ENCODE data around the gene SHQ1. TPM values are rescaled to one million over a fixed set of nuclear protein-coding genes. Genes with fewer than 3 reads are reported as not detected.
"Not testable (repeated sequence)": the region's sequence is repeated elsewhere in the genome, so short reads cannot be mapped to it uniquely, and the experiment has no call there.

Gene SHQ1
- total RNA-seq, 1 experiment from 2014 or later = 28.9 TPM

DNA sequence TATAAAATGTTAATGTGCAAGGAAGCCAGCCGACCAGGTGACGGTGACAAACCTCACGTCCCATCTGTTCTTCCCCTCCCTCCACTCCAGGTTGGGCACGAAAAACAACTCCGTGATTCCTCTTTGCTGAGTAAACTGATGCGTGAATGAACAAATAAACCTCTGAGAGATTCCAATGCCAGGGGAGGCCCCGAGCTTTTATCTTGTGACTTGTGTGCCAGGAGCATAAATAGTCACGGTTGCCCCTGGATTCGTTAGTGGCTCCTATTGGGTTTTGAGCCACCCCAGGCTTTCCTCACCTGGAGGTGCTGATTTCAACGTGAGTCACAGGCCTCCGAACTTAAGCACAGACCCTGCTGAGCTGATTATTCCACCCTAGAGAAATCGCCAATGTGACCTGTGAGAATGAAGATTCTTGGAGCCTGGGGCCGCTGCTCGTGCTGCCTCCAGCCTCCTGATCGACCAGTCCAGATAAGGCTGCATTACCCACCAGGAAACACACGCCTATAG, 119.2 kb downstream of the SHQ1 start:
- in situ Hi-C loops (cut with HindIII; ENCODE audit: low sequenced_read_pairs) = no loop called here
- DNase-seq (ENCODE audit: low spot score) = peak; percentile 72

- in situ Hi-C loops (cut with HindIII; ENCODE audit: low sequenced_read_pairs) = no loop called here
- DNase-seq (ENCODE audit: low spot score) = no peak
Measured at GRCh38 chr3:72728329-72728889, 119.8 kb downstream of the SHQ1 start.

GRCh38 chr3:72727726-72728125, 120.5 kb downstream of the SHQ1 start:
- in situ Hi-C loops (cut with HindIII; ENCODE audit: low sequenced_read_pairs) = no loop called here
- no peak for DNase-seq (ENCODE audit: low spot score)

- no peak for DNase-seq (ENCODE audit: low spot score)
- in situ Hi-C loops (cut with HindIII; ENCODE audit: low sequenced_read_pairs) = no loop called here
Measured at GRCh38 chr3:72727172-72727571, 121.1 kb downstream of the SHQ1 start.

DNA sequence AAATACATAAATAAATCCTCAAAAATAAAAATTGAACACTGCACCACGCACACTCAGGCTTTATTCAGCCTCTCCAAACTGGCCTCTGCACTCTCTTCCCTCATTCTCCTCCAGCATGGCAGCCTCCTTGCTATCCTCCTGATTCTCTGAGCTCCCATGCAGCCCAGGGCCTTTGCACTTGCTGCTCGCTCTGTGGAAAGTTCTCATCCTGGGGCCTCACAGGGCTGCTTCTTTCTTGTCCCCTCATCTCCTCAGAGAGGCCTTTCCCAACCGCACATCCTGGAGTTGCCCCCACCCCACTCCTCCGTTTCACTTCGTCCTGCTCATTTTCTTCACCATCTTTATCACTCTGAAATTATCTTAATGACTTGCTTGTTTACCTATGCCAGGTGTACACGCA, 123.0 kb downstream of the SHQ1 start:
- DNase-seq (ENCODE audit: low spot score) = no peak
- in situ Hi-C loops (cut with HindIII; ENCODE audit: low sequenced_read_pairs) = no loop called here

- DNase-seq (ENCODE audit: low spot score) = no peak
Measured at GRCh38 chr3:72724070-72724469, 124.2 kb downstream of the SHQ1 start.

GRCh38 chr3:72722930-72723726, 125.1 kb downstream of the SHQ1 start:
- in situ Hi-C loops (cut with HindIII; ENCODE audit: low sequenced_read_pairs) = no loop called here
- peak; percentile 86 for DNase-seq (ENCODE audit: low spot score)

More at GRCh38 chr3:72724070-72724469, 124.2 kb downstream of the SHQ1 start:
- in situ Hi-C loops (cut with HindIII; ENCODE audit: low sequenced_read_pairs) = no loop called here

DNA sequence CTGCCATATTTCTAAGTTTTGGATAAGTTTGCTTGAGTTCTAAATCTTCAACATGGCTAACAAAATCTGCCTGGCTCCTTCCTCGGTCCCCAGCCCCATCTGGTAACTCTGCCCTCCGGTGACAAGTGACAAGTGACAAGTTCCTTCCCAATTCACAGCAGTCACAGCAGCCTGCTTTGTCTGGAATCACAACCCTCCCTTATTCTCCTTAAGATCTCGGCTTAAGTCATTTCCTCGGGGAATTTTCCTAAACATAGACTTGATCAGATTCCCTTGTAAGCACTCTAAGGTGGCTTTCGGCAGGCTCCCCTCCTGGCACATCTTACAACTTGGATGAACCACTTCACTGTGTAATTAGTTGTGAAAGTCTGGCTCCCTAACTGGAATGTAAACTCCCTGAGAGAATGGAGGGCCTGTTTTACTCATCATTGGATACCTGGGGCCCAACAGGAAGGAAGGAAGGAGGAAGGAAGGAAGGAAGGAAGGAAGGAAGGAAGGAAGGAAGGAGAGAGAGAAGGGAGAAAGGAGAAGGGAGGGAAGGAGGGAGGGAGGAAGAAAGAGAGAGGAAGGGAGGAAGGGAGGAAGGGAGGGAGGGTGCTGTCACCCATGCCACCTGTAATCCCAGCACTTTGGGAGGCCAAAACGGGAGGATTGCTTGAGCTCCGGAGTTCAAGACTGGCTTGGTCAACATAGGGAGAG, 126.4 kb downstream of the SHQ1 start:
- DNase-seq (ENCODE audit: low spot score) = no peak
- in situ Hi-C loops (cut with HindIII; ENCODE audit: low sequenced_read_pairs) = no loop called here

DNA sequence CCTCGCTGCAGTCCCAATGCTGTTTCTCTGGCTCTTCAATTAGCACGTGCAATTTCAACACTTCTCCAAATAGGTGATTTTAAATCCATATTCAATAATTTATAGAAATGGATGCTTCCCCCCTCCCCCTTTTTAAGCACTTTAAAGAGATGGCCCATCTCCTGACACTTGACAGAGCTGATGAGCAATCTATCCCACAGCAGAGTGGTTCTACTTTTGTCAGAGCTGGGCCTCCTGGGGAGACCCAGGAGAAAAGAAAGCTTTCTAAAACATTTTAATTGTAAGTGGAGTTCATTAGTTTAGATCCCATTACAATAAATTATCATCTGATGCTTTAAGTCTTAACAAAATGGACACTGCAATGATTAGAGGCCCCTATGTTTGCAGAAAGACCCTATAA, 127.7 kb downstream of the SHQ1 start:
- in situ Hi-C loops (cut with HindIII; ENCODE audit: low sequenced_read_pairs) = no loop called here
- DNase-seq (ENCODE audit: low spot score) = no peak

DNA sequence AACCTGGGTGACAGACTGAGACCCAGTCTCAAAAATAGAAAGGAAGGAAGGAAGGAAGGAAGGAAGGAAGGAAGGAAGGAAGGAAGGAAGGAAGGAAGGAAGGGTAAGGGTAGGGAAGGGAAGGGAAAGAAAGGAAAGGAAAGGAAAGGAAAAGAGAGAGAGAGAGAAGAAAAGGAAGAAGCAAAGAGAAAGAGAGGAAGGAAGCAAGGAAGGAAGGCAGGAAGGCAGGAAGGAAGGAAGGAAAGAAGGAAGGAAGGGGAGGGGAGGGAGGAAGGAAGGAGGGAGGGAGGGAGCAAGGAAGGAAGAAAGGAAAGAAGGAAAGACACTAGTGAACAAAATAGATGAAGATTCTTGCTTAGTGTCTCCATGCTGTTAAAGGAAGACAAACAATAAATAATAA, 129.1 kb downstream of the SHQ1 start:
- in situ Hi-C loops (cut with HindIII; ENCODE audit: low sequenced_read_pairs) = no loop called here
- DNase-seq (ENCODE audit: low spot score) = no peak

GRCh38 chr3:72714135-72714534, 134.1 kb downstream of the SHQ1 start:
- DNase-seq (ENCODE audit: low spot score); in situ Hi-C loops (cut with HindIII; ENCODE audit: low sequenced_read_pairs): not testable (repeated sequence)

DNA sequence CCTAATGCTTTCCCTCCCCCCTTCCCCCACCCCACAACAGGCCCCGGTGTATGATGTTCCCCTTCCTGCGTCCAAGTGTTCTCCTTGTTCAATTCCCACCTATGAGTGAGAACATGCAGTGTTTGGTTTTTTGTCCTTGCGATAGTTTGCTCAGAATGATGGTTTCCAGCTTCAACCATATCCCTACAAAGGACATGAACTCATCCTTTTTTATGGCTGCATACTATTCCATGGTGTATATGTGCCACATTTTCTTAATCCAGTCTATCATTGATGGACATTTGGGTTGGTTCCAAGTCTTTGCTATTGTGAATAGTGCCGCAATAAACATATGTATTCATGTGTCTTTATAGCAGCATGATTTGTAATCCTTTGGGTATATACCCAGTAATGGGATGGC, 137.8 kb downstream of the SHQ1 start:
- DNase-seq (ENCODE audit: low spot score); in situ Hi-C loops (cut with HindIII; ENCODE audit: low sequenced_read_pairs): not testable (repeated sequence)

DNA sequence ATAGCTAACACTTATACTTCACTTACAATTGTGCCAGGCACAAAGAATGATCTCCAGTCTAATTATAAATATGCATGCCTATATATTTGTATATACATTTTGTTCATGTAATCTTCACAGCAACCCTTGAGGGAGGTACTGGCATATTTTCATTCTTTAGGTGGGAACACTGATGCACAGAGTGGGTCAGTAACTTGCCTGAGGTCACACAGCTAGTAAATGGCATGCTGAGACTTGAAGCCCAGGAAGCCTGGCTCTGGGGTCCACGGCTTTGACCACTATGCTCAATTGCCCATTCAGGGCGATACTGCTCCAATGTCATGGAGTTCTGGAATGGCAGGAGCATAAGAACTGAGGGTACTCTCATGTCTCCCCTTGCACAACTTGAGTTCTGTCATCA, 139.8 kb downstream of the SHQ1 start:
- DNase-seq (ENCODE audit: low spot score) = no peak

GRCh38 chr3:72702997-72703396, 145.2 kb downstream of the SHQ1 start:
- no peak for DNase-seq (ENCODE audit: low spot score)
- in situ Hi-C loops (cut with HindIII; ENCODE audit: low sequenced_read_pairs) = no loop called here

More for the DNA sequence above, 139.8 kb downstream of the SHQ1 start:
- in situ Hi-C loops (cut with HindIII; ENCODE audit: low sequenced_read_pairs) = no loop called here

DNA sequence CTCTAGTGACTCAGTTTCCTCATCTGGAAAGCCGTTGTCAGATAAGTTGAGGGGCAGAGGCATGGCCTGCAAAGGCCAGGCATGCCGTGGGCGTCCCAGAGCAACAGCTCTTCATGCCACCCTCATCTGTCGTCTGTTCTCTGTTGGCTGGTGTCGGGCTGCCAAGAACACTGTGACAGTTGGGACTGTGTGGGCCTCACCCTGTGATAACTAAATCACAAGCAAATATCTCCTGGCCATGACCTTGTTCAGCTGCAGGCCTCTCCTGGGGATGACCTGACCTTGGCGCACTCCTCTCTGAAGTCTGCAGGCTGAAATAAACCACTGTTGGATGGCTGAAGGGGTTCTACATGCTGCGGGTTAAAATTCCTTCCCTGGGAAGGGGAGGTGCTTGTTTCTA, 145.9 kb downstream of the SHQ1 start:
- DNase-seq (ENCODE audit: low spot score) = no peak
- in situ Hi-C loops (cut with HindIII; ENCODE audit: low sequenced_read_pairs) = no loop called here

DNA sequence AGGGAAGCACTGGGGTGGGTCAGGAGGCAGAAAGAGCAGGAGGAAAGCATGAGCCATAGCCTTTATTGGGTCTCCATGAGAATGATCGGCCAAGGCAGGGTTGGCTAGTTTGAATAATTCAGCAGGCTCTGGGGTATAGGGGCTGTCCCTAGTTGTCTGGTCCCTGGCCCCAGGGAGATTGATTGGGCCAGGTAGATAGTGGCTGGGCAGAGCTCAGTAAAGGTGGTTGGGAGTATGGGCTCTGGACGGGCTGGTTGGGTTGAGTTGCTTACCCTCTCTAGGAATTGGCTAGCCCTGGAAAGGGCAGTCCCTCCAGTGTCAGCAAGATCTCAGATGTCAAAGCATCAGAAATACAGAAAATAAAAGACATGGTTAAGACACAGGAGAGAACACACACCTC, 148.1 kb downstream of the SHQ1 start:
- in situ Hi-C loops (cut with HindIII; ENCODE audit: low sequenced_read_pairs) = no loop called here
- DNase-seq (ENCODE audit: low spot score) = no peak

- DNase-seq (ENCODE audit: low spot score) = no peak
- in situ Hi-C loops (cut with HindIII; ENCODE audit: low sequenced_read_pairs) = no loop called here
Measured at GRCh38 chr3:72699631-72700030, 148.6 kb downstream of the SHQ1 start.

Measured in G401 (cell line).